Measurements from ENCODE around the gene EDEM2. TPM values are rescaled to one million over a fixed set of nuclear protein-coding genes. Genes with fewer than 3 reads are reported as not detected.
"Not testable (repeated sequence)": the region's sequence is repeated elsewhere in the genome, so short reads cannot be mapped to it uniquely, and the experiment has no call there.

The EDEM2 gene
- total RNA-seq, 2 experiments from 2014 or later = 29.7 to 30.5 TPM

- CTCF ChIA-PET, H3K9me3 Mint-ChIP-seq, H3K27me3 Mint-ChIP-seq, H3K4me3 Mint-ChIP-seq, H3K4me1 Mint-ChIP-seq, DNase-seq, H3K27ac Mint-ChIP-seq, POLR2A ChIA-PET: not testable (repeated sequence)
- H3K36me3 Mint-ChIP-seq (ENCODE audit: low read depth) = peaks cover 35% of the 10 kb centered on the region
Measured at GRCh38 chr20:35112276-35112675, 34.9 kb downstream of the EDEM2 start.

- no peak for DNase-seq
- ChIA-PET POLR2A (no interaction called here), CTCF (interaction anchor here (0.8 kb wide), 1 partner anchor 15 kb away, joined by 4 read pairs; no protein-coding TSS in a partner anchor)
- H3K27ac Mint-ChIP-seq = no peak overlapping the region
- no peak overlapping the region for H3K4me3 Mint-ChIP-seq
- H3K27me3 Mint-ChIP-seq = no peaks in the 10 kb centered on the region
- no peaks in the 10 kb centered on the region for H3K9me3 Mint-ChIP-seq
- H3K4me1 Mint-ChIP-seq = peaks cover 5% of the 10 kb centered on the region
- peaks cover 28% of the 10 kb centered on the region for H3K36me3 Mint-ChIP-seq (ENCODE audit: low read depth)
Measured at GRCh38 chr20:35111141-35111888, 35.8 kb downstream of the EDEM2 start.

GRCh38 chr20:35108921-35109320 is 38.2 kb downstream of the EDEM2 start:
- CTCF ChIA-PET = no interaction called here

GRCh38 chr20:35106827-35107380 is 40.2 kb downstream of the EDEM2 start:
- no peak for DNase-seq
- H3K27me3 Mint-ChIP-seq = peaks cover 3% of the 10 kb centered on the region
- CTCF ChIA-PET = interaction anchor here (1.3 to 1.5 kb wide), 2 partner anchors 11 to 13 kb away, joined by 3 to 4 read pairs; no protein-coding TSS in a partner anchor
- no peak overlapping the region for H3K4me3 Mint-ChIP-seq
- no peaks in the 10 kb centered on the region for H3K9me3 Mint-ChIP-seq
- no peak overlapping the region for H3K27ac Mint-ChIP-seq
- POLR2A ChIA-PET = no interaction called here
- peaks cover 5% of the 10 kb centered on the region for H3K4me1 Mint-ChIP-seq
- H3K36me3 Mint-ChIP-seq (ENCODE audit: low read depth) = peaks cover 7% of the 10 kb centered on the region

More at GRCh38 chr20:35108921-35109320, 38.2 kb downstream of the EDEM2 start:
- DNase-seq = no peak
- H3K27me3 Mint-ChIP-seq = peaks cover under 1% of the 10 kb centered on the region
- peaks cover 5% of the 10 kb centered on the region for H3K4me1 Mint-ChIP-seq
- H3K36me3 Mint-ChIP-seq (ENCODE audit: low read depth) = peaks cover 10% of the 10 kb centered on the region
- no peak overlapping the region for H3K4me3 Mint-ChIP-seq
- POLR2A ChIA-PET = no interaction called here
- H3K27ac Mint-ChIP-seq = no peak overlapping the region
- H3K9me3 Mint-ChIP-seq = no peaks in the 10 kb centered on the region

- Mint-ChIP-seq H3K36me3 (ENCODE audit: low read depth) (no peaks in the 10 kb centered on the region), H3K4me1 (no peaks in the 10 kb centered on the region), H3K4me3 (no peak overlapping the region), H3K27ac (no peak overlapping the region), H3K9me3 (no peaks in the 10 kb centered on the region), H3K27me3 (peaks cover 3% of the 10 kb centered on the region)
- ChIA-PET POLR2A (no interaction called here), CTCF (no interaction called here)
- DNase-seq = no peak
Measured at GRCh38 chr20:35104685-35105295, 42.3 kb downstream of the EDEM2 start.

DNA sequence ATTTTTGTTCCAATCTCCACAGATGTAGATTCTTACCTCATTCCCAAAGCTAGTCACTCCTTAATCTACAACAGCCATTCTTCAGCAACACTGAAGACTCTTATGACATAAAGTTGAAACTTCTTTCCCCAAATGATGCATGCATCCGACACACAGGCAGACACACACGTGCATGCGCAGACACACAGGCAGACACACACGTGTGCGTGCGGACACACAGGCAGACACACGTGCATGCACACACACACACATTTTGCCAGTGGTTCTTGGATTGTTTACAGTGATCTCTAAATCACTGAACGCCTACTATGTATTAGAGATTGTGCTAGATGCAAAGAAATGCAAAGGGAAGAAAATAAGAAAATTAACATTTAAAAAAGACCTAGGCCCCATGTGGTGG is 45.5 kb downstream of the EDEM2 start:
- H3K27me3 Mint-ChIP-seq = peaks cover 3% of the 10 kb centered on the region
- H3K9me3 Mint-ChIP-seq = no peaks in the 10 kb centered on the region
- DNase-seq = no peak
- POLR2A ChIA-PET = no interaction called here
- no peak overlapping the region for H3K4me3 Mint-ChIP-seq
- H3K36me3 Mint-ChIP-seq (ENCODE audit: low read depth) = no peaks in the 10 kb centered on the region
- no peaks in the 10 kb centered on the region for H3K4me1 Mint-ChIP-seq
- CTCF ChIA-PET = no interaction called here
- no peak overlapping the region for H3K27ac Mint-ChIP-seq

DNA sequence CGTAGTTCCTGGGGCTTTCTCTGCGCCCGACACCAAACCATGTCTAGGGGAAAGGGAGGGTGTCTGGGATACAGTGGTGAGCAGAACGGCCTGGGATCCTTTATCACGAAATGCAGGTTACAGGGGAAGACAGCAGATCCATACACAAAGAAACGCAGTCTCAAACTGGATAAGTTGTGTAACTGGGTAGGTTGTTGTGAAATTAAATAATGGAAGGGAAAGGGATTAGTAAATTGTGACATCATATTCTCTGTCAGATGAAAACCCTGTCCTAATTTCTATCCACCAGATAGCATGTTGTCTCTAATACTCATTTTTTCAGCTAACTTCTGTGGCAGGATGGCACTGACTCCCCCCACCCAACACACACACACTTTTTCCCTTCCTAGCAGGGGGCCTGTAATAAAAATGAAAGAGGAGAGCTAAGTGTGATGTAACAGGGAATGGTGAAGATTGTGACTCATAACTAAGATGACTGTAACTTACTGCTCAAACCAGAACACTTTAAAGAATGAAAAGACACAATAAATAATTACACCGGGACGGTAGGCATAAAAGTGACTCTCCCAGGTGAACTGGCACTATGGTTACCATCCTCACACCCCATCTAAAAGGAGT is 53.8 kb downstream of the EDEM2 start:
- Mint-ChIP-seq H3K9me3 (no peaks in the 10 kb centered on the region), H3K36me3 (ENCODE audit: low read depth) (peaks cover 18% of the 10 kb centered on the region), H3K27me3 (no peaks in the 10 kb centered on the region), H3K4me3 (peak overlapping the region; percentile 85), H3K27ac (peak overlapping the region; percentile 85), H3K4me1 (peaks cover 48% of the 10 kb centered on the region)
- ChIA-PET POLR2A (interaction anchor here (0.7 to 1.7 kb wide), 6 partner anchors 29 to 218 kb away, joined by 3 to 13 read pairs (median 4); partner anchors contain the start of genes ACSS2 and MMP24OS), CTCF (interaction anchor here (0.7 to 4.1 kb wide), 6 partner anchors 14 to 217 kb away, joined by 3 to 21 read pairs (median 6); partner anchors contain the start of genes ACSS2, GSS and MYH7B)
- no peak for DNase-seq

- Mint-ChIP-seq H3K4me1 (peaks cover 55% of the 10 kb centered on the region), H3K36me3 (ENCODE audit: low read depth) (peaks cover 18% of the 10 kb centered on the region), H3K27ac (peak within 1 kb of the TSS; percentile 85), H3K4me3 (peak within 1 kb of the TSS; percentile 85), H3K27me3 (no peaks in the 10 kb centered on the region), H3K9me3 (no peaks in the 10 kb centered on the region)
- ChIA-PET POLR2A (interaction anchor here (0.6 to 1.7 kb wide), 12 partner anchors 9 to 217 kb away, joined by 3 to 17 read pairs (median 4); partner anchors contain the start of genes ACSS2, EDEM2 and MMP24OS), CTCF (interaction anchor here (0.8 to 2.9 kb wide), 7 partner anchors 13 to 217 kb away, joined by 3 to 15 read pairs (median 6); partner anchors contain the start of genes ACSS2, EDEM2, GSS and MYH7B)
- DNase-seq = peak; percentile 91
Measured at GRCh38 chr20:35092524-35093266, 54.4 kb downstream of the EDEM2 start, which contains the start of gene TRPC4AP. TRPC4AP (minus strand) TSS chr20:35092807; CDS start chr20:35092781, 26 bp downstream.

DNA sequence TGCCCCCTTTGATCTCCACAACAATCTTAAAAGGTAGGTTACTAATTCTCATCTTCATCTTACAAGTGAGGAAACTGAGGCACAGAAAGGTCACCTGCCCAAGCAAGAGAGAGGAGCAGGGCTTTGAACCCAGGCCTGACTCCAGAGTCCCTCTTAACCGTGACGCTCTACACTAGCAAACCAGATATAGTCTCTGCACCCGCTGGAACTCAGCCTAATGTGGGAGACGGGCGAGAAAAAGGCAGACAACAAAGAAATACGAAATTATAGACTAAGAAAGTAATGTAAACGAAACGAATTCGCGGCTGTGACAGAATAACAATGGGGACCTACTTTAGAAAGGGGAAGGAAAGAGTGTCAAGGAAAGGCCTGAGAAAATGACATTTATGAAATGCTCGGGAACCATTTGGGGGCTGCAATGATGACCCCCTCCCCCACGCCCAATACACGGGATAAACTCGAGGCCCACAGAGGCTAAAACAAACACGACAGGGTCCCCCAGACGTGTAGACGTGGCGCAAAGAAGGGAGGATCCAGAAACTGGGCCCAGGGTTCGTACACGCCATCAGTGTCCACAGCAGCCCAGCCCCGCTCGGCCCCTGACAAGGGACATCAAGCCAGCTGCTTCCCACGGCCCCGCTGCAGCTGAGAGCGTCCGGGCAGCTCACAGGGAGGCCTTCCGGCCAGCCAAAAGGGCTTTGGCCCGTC is 55.2 kb downstream of the EDEM2 start:
- Mint-ChIP-seq H3K27me3 (no peaks in the 10 kb centered on the region), H3K4me1 (peaks cover 59% of the 10 kb centered on the region), H3K36me3 (ENCODE audit: low read depth) (peaks cover 18% of the 10 kb centered on the region), H3K4me3 (peak overlapping the region; percentile 85), H3K9me3 (no peaks in the 10 kb centered on the region), H3K27ac (peak overlapping the region; percentile 85)
- CTCF ChIA-PET = interaction anchor here (0.8 to 2.9 kb wide), 6 partner anchors 12 to 216 kb away, joined by 3 to 15 read pairs (median 6); partner anchors contain the start of genes ACSS2, EDEM2, GSS and MYH7B
- POLR2A ChIA-PET = interaction anchor here (0.6 to 1.7 kb wide), 10 partner anchors 9 to 216 kb away, joined by 3 to 17 read pairs (median 4); partner anchors contain the start of genes ACSS2, EDEM2 and MMP24OS
- DNase-seq = peak; percentile 23

GRCh38 chr20:35088231-35089145 is 58.6 kb downstream of the EDEM2 start:
- no peaks in the 10 kb centered on the region for H3K27me3 Mint-ChIP-seq
- H3K4me1 Mint-ChIP-seq = peaks cover 63% of the 10 kb centered on the region
- H3K36me3 Mint-ChIP-seq (ENCODE audit: low read depth) = peaks cover 26% of the 10 kb centered on the region
- DNase-seq = no peak
- H3K9me3 Mint-ChIP-seq = no peaks in the 10 kb centered on the region
- H3K4me3 Mint-ChIP-seq = no peak overlapping the region
- H3K27ac Mint-ChIP-seq = no peak overlapping the region
- ChIA-PET CTCF (interaction anchor here (1.1 kb wide), 1 partner anchor 8 kb away, joined by 4 read pairs; no protein-coding TSS in a partner anchor), POLR2A (no interaction called here)

GRCh38 chr20:35087791-35088190 is 59.3 kb downstream of the EDEM2 start:
- ChIA-PET CTCF (interaction anchor here (0.6 to 1.1 kb wide), 2 partner anchors 9 to 18 kb away, joined by 3 to 4 read pairs; no protein-coding TSS in a partner anchor), POLR2A (no interaction called here)
- Mint-ChIP-seq H3K27ac (peak overlapping the region; percentile 44), H3K27me3 (no peaks in the 10 kb centered on the region), H3K4me3 (no peak overlapping the region), H3K9me3 (no peaks in the 10 kb centered on the region), H3K36me3 (ENCODE audit: low read depth) (peaks cover 28% of the 10 kb centered on the region), H3K4me1 (peaks cover 57% of the 10 kb centered on the region)
- no peak for DNase-seq
